NCI-H748 treated with DMSO at 0.1 percent for 48 hours (cell line): ENCODE measurements around the gene NEBL.
"Not testable (repeated sequence)": the region's sequence is repeated elsewhere in the genome, so short reads cannot be mapped to it uniquely, and the experiment has no call there.

Source experiments
- DNase-seq: peaks from one replicate; lab custom pipeline; 2025; lab: John Stamatoyannopoulos, UW

The NEBL gene, protein sequence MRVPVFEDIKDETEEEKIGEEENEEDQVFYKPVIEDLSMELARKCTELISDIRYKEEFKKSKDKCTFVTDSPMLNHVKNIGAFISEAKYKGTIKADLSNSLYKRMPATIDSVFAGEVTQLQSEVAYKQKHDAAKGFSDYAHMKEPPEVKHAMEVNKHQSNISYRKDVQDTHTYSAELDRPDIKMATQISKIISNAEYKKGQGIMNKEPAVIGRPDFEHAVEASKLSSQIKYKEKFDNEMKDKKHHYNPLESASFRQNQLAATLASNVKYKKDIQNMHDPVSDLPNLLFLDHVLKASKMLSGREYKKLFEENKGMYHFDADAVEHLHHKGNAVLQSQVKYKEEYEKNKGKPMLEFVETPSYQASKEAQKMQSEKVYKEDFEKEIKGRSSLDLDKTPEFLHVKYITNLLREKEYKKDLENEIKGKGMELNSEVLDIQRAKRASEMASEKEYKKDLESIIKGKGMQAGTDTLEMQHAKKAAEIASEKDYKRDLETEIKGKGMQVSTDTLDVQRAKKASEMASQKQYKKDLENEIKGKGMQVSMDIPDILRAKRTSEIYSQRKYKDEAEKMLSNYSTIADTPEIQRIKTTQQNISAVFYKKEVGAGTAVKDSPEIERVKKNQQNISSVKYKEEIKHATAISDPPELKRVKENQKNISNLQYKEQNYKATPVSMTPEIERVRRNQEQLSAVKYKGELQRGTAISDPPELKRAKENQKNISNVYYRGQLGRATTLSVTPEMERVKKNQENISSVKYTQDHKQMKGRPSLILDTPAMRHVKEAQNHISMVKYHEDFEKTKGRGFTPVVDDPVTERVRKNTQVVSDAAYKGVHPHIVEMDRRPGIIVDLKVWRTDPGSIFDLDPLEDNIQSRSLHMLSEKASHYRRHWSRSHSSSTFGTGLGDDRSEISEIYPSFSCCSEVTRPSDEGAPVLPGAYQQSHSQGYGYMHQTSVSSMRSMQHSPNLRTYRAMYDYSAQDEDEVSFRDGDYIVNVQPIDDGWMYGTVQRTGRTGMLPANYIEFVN

DNA sequence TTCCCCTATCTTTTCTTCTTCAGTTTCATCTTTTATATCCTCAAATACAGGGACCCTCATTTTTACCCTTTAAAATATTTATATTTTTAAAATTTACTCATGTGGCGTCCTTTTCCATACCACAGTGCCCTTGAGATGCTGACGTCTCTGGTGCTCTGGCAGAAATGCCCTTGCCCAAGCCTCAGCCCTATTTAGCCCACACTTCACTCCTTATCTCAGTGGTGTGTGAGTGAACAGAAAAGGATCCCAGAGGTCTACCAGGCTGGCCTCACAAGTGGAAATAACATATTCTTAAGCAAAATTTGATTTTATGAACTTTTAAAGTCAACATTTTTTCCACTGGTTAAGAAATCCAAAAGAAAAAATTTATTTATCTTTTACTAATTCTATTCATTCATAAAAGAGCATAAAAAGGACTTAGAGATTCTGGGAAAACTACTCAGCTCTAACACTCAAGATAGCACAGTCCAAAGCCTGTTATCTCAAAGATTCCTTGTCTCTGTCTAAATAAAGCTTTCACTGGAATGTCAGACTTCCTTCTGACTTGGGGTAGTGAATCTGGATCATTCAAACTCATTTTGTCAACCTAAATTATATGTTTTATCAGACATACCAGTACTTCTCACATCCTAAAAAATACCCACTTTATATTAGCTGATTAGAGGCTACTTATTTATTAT lies at the start of gene NEBL:
NEBL (minus strand) TSS at position 166 of the 680 bp plus-strand sequence; CDS start at position 60, 106 bp downstream.
- DNase-seq = no peak

DNA sequence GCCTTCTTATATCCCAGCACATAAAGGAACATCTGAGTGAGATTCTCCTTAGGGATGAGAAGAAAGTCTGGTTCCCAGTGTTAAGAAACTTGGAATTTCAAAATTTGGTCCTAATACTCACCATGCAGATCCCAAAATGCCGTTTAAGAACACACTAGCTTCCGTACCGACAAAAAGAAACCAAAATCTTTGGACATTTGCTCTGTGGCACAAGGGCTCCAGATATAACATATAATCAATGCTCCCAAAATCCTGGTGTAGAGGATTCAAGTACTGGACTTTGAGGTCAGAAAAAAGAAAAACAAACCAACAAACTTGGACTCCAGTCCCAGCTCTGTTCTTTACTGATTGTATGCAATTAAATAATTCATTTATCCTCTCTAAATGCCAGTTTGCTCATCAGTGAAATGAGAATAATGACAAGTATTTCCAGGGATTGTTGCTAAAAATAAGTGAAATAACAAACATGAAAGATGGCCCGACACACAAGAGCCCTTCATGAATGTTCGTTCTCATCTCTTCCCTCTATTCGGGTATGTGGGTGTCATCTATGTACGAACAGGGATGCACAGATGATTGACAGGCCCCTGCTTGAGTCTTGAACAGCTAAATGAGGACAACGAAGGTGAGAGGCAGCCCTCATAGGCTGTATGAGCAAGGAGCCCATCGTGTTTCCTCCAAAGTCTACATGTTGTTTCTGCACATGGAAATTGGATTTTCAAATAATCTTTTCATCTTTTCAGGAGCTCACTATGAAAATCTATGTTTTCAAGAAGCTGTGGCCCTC lies 48.6 kb upstream of the NEBL start:
- no peak for DNase-seq

DNA sequence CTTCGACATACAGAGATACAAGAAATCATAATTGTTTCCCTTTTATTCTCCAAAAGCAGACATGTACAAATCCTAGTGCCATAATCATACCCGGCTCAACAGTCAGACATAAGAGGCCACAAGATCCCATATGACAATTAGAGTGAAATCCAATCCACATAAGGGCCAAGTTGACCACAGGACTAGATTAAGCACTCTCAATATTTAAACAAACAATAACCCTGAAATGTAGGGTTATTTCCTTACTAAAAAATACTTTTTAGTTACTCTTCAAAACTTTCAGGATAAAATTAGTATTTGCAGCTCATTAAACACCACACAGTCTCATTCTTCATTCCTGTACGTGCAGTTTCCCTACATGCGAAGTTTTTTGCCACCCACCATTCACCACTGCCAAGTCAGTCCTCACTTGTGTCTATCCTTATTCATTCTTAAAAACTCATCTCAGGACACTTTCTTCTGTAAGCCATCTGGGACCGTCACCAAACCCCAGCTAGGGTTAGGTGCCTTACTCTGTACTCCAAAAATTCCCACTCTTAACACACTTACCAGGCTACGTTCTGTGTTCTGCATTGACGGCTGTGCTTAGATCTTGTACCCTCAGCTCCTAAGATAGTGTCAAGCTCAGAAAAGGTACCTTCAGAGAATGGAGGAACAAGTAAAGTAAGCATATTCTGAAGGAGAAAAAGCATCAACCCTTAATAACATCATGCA lies 47.8 kb upstream of the NEBL start:
- no peak for DNase-seq

DNA sequence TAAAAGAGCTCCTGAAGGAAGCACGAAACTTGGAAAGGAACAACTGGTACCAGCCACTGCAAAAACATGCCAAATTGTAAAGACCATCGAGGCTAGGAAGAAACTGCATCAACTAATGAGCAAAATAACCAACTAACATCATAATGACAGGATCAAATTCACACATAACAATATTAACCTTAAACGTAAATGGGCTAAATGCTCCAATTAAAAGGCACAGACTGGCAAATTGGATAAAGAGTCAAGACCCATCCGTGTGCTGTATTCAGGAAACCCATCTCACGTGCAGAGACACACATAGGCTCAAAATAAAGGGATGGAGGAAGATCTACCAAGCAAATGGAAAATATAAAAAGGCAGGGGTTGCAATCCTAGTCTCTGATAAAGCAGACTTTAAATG lies 42.3 kb upstream of the NEBL start:
- not testable (repeated sequence) for DNase-seq

DNA sequence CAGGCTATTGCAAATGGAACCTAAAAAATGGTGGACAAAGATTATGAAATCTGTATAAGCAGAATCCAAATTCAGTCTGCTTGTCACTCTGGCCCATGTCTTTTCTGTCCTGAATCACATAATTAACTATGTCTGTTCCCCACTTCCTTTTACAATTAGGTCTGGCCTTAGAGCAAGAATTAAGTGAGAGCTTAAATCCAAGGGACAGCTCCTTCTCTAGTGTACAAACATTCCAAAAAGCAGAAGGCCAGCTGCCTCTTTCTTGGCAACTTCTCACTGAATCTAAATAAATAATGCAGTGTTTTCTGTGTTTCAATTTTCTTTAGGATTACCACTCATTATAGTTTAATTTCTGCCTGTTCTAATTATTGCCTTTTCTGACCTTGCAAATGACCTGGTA lies 39.3 kb upstream of the NEBL start:
- DNase-seq = no peak

DNA sequence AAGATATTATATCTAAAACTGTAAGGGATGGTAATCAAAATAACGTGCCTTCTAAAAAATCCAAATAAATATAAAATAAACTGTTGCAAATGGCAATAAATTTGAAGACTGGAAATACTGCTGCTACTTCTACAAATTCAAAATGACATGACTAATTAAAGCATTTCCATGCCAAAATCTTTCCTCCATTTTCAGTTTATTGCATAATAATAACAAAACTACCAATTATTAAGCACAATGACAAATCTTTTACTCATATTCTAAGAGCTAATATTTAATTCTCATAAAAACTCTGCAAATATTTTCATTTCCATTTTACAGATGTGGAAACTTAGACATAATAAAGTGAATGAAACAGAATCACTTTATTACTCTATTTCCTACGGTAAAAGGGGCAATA lies 38.8 kb upstream of the NEBL start:
- no peak for DNase-seq

DNA sequence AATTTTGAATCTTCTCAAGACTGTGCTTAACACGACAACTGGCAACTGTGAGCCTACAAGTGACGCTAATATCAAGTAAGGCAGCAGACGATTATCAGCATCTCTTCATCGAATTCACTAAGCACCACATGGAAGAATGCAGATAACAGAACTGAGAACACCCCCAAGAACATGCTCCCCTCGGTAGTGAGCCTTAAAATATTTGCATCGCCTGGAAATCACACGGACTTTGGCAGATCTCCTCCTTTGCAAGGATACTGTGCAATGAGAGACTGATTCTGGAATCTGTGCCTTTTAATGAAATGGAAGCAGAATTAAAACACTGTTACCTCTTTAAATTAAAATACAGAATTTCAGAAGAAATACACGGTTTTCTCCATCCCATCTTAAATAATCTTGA lies 38.2 kb upstream of the NEBL start:
- DNase-seq = no peak

DNA sequence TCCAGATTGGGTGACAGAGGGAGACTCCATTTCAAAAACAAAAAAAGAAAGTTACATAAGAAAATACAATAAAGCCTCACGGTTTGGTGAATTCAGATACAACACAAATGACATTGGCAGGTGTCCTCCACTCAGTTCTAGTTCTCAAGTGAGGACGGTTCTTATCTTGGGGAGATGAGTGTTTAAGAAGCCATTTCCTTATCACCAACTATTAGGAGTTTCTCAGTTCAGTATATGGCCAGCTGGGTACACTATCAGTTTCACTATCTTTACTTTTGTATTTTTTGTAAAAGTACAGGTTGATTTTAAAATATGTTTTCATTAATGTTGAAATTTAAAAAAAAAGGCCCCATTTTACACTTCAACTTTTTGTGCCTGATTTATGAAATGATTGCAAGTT lies 36.6 kb upstream of the NEBL start:
- DNase-seq = no peak

DNA sequence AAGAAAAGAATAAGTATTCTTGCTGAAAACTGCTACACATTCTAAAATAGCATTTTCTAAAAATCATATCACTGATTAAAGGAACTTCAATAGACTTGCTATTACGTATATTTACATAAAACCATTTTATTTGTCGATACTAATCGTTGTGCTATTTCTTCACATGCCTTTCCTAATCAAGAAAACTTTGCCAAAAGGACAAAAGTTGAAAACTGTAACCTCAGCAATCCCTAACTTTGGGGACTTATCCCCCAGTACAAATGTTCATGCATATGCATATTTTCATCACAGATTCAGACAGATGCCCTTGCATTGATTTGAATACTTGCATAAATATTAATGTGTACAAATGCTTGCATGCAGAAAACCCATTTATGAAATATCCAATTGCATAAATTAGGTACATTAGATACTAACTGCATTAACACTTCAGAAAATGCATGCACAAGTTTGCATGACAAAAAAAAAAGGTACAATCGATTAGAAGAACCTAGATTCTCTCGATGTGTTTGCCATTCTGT lies 35.6 kb upstream of the NEBL start:
- no peak for DNase-seq

DNA sequence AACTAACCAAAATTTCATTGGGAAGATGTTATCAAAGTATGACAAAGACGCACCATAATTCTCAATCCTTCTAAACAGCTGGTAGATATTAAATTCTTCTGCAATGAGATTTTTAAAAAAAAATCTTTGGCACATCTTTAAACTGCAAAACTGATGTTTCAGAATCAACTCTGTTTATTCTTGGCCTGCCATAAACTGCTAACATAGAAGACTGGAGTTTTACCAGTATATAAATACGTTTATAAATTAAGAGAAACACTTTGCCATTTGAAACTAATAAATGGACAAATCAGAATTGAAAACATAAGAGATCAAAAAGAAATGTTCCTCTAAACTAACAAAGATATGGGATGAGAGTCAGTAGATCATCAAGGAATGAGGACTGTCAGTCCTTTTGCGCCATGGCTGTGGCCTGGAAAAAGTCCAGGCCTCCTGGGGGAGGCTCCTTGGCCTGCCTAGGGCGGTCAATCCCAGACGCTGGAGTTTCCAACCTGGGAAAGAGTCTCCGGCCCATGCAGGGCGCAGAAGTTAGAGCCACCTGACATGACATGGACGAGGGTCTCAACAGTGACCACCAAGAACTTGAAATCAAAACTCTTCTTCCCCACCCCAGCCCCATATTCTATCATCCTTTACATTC lies 34.2 kb upstream of the NEBL start:
- DNase-seq = no peak

DNA sequence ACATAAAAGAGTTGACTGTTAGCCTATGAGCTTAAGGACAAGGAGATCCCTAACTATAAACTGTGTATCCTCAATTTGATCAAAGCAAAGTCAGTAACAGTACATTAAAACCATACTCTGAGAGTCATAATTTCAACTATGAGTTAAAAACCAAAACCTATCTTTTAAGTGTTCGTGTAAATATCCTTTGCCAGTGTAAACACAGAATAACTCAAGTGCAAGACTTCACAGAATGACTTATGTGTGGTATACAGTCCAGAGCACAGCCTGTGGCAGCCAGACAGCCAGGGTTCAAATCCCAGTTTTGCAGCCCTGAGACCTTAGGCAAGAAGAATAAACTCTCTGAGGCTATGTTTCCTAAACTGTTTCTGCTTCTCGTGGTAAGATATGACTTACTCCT lies 30.3 kb upstream of the NEBL start:
- DNase-seq = no peak

DNA sequence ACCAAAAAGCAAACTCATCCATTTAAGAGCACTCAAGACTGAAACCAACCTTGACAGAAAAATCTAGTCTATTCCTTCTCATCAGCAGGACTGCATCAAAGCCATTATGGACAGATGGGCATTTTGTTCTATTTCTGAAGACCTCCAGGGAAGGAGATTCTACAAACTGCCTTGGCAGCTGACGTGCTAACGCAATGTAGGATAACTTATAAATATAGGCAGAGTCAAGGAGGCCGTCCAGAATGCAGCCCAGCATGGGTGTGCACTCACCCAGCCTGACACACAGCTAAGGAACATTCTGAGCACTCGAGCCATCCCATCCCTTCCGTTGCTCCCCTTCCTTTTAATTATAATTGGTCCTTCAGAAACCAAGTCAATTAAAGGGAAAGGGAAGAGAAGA lies 25.3 kb upstream of the NEBL start:
- no peak for DNase-seq

DNA sequence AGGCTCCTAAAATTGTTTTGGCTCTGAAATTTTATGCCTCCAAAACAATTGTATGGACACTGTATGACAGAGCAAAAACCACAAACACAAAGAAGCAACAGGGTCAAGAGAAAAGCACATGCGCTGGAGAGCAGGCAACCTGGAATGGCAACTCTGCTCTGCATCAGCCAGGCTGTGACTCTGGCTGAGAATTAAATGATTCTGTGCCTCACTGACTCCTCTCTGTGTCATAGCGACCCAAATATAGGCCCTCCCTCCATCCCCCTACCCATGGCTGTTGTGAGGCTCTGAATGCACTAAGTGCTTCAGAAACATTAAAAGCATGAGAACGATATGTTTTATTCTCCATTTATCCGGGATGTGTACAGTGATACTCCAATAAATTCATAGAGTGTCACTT lies 24.9 kb upstream of the NEBL start:
- DNase-seq = no peak

DNA sequence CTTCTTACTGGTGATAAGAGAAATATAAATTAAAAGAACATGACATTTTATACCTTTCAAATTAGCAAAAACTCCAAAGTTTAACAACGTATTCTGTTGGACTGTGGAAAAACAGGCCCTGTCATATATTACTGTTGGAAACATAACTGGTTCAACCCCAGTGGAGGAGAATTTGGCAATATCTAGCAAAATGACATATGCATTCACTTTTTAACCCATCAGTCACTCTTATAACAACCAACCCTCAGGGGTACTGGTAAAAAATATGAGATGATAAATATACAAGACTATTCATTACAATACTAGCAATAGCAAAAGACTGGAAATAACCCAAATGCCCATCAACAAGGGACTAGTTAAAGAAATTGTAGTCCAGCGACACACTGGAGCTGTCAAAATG lies 22.9 kb upstream of the NEBL start:
- no peak for DNase-seq

DNA sequence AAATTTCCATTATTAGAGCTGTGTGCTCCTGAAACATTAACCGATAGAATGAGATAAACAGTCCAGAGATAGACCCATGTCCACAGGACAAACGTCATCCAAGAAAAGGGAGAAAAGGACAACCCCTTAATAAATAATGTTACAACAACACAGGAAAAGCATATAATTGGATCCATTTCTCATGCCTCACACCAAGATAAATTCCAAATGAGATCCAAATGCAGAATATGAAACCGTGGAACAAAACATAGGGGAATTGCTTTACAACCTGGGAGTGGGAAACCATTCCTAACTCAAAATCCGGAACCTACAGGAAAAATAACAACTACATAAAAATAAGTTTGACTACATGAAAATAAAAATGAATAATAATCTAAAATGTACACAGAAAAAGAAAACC lies 22.4 kb upstream of the NEBL start:
- no peak for DNase-seq

DNA sequence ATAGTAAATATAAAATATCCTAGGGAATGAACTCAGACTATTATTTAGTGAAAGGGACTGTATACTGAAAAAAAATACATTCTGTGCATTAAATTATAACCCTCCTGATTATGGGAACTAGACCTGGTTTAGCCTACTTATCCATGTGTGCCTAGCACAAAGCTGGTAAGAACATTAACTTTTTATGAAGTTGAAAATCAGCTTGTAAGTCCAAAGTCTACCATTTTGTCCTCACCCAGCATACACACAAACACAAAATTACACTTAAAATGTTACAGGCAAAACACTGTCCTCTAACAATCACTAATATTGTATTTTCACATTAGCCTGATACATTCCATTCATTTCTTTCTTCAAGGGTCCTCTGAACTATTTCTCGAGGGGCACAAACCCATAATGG lies 19.9 kb upstream of the NEBL start:
- no peak for DNase-seq

DNA sequence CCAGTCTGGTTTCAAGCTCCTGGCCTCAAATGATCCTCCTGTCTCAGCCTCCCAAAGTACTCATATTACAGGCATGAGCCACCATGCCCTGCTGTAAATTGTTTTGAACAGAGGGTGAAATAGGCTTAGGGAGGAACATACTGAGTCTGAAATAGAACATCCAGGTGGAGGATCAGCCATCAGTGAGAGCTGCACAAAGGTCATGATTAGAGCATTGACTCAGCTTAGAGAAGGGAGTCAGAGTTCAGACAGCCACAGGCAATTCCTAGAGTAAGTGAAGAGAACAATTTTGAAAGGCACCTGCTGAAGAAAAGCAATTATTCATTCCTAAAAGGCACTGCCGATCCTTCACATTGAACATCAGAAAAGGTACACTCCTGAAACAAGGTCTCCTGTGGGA lies 15.9 kb upstream of the NEBL start:
- no peak for DNase-seq

DNA sequence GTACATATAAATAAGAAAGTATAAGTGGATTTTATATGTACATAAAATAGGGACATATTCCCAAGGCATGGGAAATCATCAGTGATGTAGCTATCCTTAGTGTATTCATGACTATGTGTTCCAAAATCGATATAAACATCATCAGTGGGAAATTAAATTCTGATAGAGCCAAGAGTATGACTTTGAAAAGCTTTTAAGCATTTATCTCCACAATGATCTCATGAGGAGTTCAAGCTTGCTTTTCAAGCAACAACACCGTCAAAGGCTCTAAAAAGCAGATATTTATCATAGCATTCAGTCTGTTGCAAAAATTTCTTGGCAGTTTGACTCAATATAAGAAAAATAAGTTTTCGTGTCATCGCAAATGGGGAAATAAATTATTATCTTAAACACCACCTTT lies 14.5 kb upstream of the NEBL start:
- no peak for DNase-seq

DNA sequence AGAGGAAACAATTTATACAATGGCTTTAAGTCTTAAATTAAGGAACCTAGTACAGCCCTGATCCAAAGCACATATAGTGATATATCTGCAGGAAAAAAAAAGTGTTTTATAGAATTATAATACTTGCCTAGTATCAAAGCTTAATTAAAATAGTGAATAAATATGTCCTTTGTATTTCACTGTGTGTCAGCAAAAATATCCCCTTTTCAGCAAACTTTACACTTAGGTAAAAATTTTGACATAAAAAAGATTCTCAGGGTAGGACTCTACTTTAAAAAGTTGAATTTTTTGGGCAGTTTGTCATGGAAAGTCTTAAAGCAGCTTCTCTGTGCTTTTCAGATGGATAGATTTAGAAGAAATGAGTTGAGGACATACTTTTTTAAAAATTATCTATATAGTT lies 12.7 kb upstream of the NEBL start:
- no peak for DNase-seq

DNA sequence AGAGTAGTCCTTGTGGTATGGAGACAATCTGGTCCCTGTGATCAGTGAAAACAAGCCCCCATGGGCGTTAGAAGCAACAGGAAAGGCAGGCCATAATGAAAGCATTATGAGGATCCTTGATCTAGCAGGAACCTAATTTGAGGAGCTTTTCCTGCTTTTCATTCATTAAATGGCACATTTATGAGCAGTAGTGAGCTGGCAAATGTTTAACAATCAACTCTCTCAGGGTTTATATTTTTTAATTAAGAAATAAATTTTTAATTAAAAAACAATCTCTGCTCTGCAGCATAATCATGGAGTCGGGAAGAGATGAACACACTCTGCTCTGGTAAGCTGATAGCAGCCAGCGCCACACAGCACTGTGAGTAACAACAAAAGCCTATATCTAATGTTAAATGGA lies 11.3 kb upstream of the NEBL start:
- no peak for DNase-seq
